Endothelial cell of umbilical vein (primary cell): ENCODE data around the gene INIP. TPM values are rescaled to one million over a fixed set of nuclear protein-coding genes. Genes with fewer than 3 reads are reported as not detected.

Experiments used
- BruUV-seq: library from RNA; stranded (reverse); fragments of 400-500 nt; replicated peaks from 2 replicates; lab custom pipeline; 2021; lab: Mats Ljungman, UMichigan
- CTCF ChIA-PET: fragments of 300-600, 350-600 bp; sonication (Branson Sonifier 250); formaldehyde crosslinking; loops from one replicate; lab custom pipeline; 2021; ENCODE audit warnings: antibody characterized with exemption, inconsistent platforms; lab: Charles Lee
- POLR2A ChIA-PET: fragments of 300-600, 350-600 bp; sonication (Branson Sonifier 250); formaldehyde crosslinking; loops from one replicate; lab custom pipeline; 2021; ENCODE audit warnings: antibody characterized with exemption, inconsistent platforms; lab: Charles Lee
- DNase-seq: peaks from one replicate; pipeline ENCODE4 v3.0.0-alpha.2; 2011; ENCODE audit warnings: low read depth, low spot score
- FAIRE-seq: peaks from 2 replicates; lab custom pipeline; 2011; peaks lifted over from hg19 to GRCh38; lab: Jason Lieb, UNC
- H2AFZ ChIP-seq: 2 replicates; pipeline ENCODE4 v1.6.0; 2012; ENCODE audit warnings: low read depth, low read length, control low read depth, inconsistent platforms
- H3K27ac ChIP-seq: 2 replicates; pipeline ENCODE4 v1.5.1; 2011; ENCODE audit warnings: low read depth, mild to moderate bottlenecking, control low read depth, low read length, moderate library complexity; ENCODE audit not compliant: insufficient read depth
- H3K27me3 ChIP-seq, 2 experiments: 2 replicates each; pipeline versions ENCODE4 v1.6.0 to v1.6.1; 2011; ENCODE audit warnings: low read length in 2 of 2, mixed read lengths in 1 of 2; ENCODE audit not compliant: control insufficient read depth in 2 of 2, insufficient read depth in 2 of 2
- H3K36me3 ChIP-seq, 2 experiments: 2 replicates in 1 of 2; 3 replicates in 1 of 2; pipeline ENCODE4 v1.5.1; 2011; ENCODE audit warnings: low read length in 2 of 2, mild to moderate bottlenecking in 1 of 2, moderate library complexity in 1 of 2; ENCODE audit not compliant: control insufficient read depth in 2 of 2, insufficient read depth in 2 of 2; ENCODE audit errors: extremely low read depth in 1 of 2
- H3K4me1 ChIP-seq: 3 replicates; pipeline ENCODE4 v1.5.1; 2011; ENCODE audit warnings: mild to moderate bottlenecking, low read length; ENCODE audit not compliant: control insufficient read depth, insufficient read depth; ENCODE audit errors: extremely low read depth
- H3K4me2 ChIP-seq: 2 replicates; pipeline ENCODE4 v1.6.1; 2011; ENCODE audit warnings: low read length, control low read depth, mixed read lengths; ENCODE audit not compliant: insufficient read depth
- H3K4me3 ChIP-seq, 3 experiments: fragments of 200-600 bp in 1 of 3; sonication (generic), shearing (Covaris generic) in 1 of 3; replicated peaks in 1 of 3; 2 replicates each; pipeline ENCODE4 v1.5.1; 2011 to 2016; ENCODE audit warnings: control low read depth in 3 of 3, low read length in 3 of 3, mild to moderate bottlenecking in 2 of 3, inconsistent platforms in 1 of 3, low read depth in 1 of 3, moderate library complexity in 1 of 3; ENCODE audit not compliant: insufficient read depth in 1 of 3
- H3K79me2 ChIP-seq: 2 replicates; pipeline ENCODE4 v1.6.0; 2012; ENCODE audit warnings: low read length, inconsistent platforms; ENCODE audit not compliant: control insufficient read depth, insufficient read depth
- H3K9ac ChIP-seq: replicated peaks from 2 replicates; pipeline ENCODE3; 2011; ENCODE audit warnings: low read length, control low read depth; ENCODE audit not compliant: insufficient read depth; ENCODE audit errors: extremely low read depth
- H3K9me1 ChIP-seq: replicated peaks from 3 replicates; pipeline ENCODE4 v1.6.0; 2011; ENCODE audit warnings: mild to moderate bottlenecking, low read length; ENCODE audit not compliant: control insufficient read depth, insufficient read depth; ENCODE audit errors: extremely low read depth
- H3K9me3 ChIP-seq: replicated peaks from 2 replicates; pipeline ENCODE4 v1.5.1; 2012; ENCODE audit warnings: low read length, inconsistent platforms; ENCODE audit not compliant: control insufficient read depth, insufficient read depth
- H4K20me1 ChIP-seq: replicated peaks from 2 replicates; pipeline ENCODE3; 2011; ENCODE audit warnings: mild to moderate bottlenecking, low read length; ENCODE audit not compliant: control insufficient read depth, insufficient read depth; ENCODE audit errors: extremely low read depth
- CTCF ChIP-seq, 2 donors: IDR thresholded peaks; 1 replicate in 1 of 2; 2 replicates in 1 of 2; pipeline ENCODE4 v1.5.1; 2011; ENCODE audit warnings: low read length in 2 of 2, mild to moderate bottlenecking in 2 of 2, moderate library complexity in 2 of 2, control low read depth in 1 of 2, inconsistent platforms in 1 of 2, low read depth in 1 of 2; ENCODE audit not compliant: insufficient read depth in 1 of 2; ENCODE audit errors: extremely low read depth in 1 of 2
- EZH2 ChIP-seq: IDR thresholded peaks from 2 replicates; pipeline ENCODE4 v1.6.1; 2012; ENCODE audit warnings: borderline replicate concordance, low read depth, mild to moderate bottlenecking, moderate library complexity, low read length, inconsistent platforms; ENCODE audit not compliant: severe bottlenecking
- FOS ChIP-seq: IDR thresholded peaks from 2 replicates; pipeline ENCODE4 v1.6.1; 2011; ENCODE audit warnings: mild to moderate bottlenecking, low read length, moderate library complexity, borderline replicate concordance; ENCODE audit not compliant: insufficient read depth
- JUN ChIP-seq: IDR thresholded peaks from 2 replicates; pipeline ENCODE4 v1.6.1; 2011; ENCODE audit warnings: borderline replicate concordance, low read depth; ENCODE audit not compliant: insufficient read length, insufficient read depth
- MYC ChIP-seq: IDR thresholded peaks from one replicate; pipeline ENCODE4 v1.6.1; 2011; ENCODE audit warnings: mild to moderate bottlenecking, low read depth, low read length
- POLR2A ChIP-seq: IDR thresholded peaks from 2 replicates; pipeline ENCODE4 v1.6.1; 2012; ENCODE audit warnings: low read depth, mild to moderate bottlenecking, control low read depth, low read length
- dilution Hi-C: fragments of 300-500 bp; cut with MboI; formaldehyde crosslinking; loops from one replicate; pipeline ENCODE4 v1.15.0; 2019; ENCODE audit warnings: low sequenced_read_pairs; ENCODE audit not compliant: extremely low pct_ligation_motif_present
- intact Hi-C: fragments of 100-400 bp; cut with micrococcal nuclease; formaldehyde crosslinking; loops from one replicate; pipeline ENCODE4 v1.10.0; 2022
- polyA plus RNA-seq, 4 experiments: library from polyadenylated mRNA; depleted of rRNA in 3 of 4; stranded (reverse) in 3 of 4; unstranded in 1 of 4; fragments of >200 nt; gene quantifications; 2 replicates each; pipeline versions ENCODE4 v1.2.1 to v1.2.3, GENCODE V29; 2011 to 2012; ENCODE audit warnings: missing spikeins in 1 of 4
- total RNA-seq: library from RNA; stranded (reverse); gene quantifications from 2 replicates; pipeline ENCODE4 v1.2.3, GENCODE V29; 2021
- TF ChIP-seq, protein P1 (sequence below): IDR thresholded peaks from 2 replicates; pipeline ENCODE4 v1.6.1; 2011; ENCODE audit not compliant: insufficient read depth, insufficient read length

Gene INIP
- total and polyA plus RNA-seq, 2 donors (not counting 3 experiments of a cell fraction or from before 2014, with no cell fraction given): 12.3 to 25.7 TPM

- no peak overlapping the region for H3K4me3 ChIP-seq
- no TSS peak for BruUV-seq
- H2AFZ ChIP-seq: no peak overlapping the region
- FAIRE-seq (no peak), DNase-seq (no peak)
- intact Hi-C loops (no loop called here), dilution Hi-C loops (no loop called here)
- H3K27me3 ChIP-seq: no peaks in the 10 kb centered on the region
- ChIA-PET CTCF (no interaction called here), POLR2A (interaction anchor here (0.5 kb wide), 1 partner anchor 319 kb away, joined by 3 read pairs; no protein-coding TSS in a partner anchor)
- H3K9me3 ChIP-seq: no peaks in the 10 kb centered on the region
- H4K20me1 ChIP-seq: no peaks in the 10 kb centered on the region
- H3K9ac ChIP-seq: no peak overlapping the region
- TF ChIP-seq MYC: no peak
- no peak for TF ChIP-seq FOS
- TF ChIP-seq, protein P1, sequence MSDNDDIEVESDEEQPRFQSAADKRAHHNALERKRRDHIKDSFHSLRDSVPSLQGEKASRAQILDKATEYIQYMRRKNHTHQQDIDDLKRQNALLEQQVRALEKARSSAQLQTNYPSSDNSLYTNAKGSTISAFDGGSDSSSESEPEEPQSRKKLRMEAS: no peak
- no peak for TF ChIP-seq JUN
- TF ChIP-seq CTCF (IDR thresholded peaks at IDR 0.05; ENCODE audit: extremely low read depth in 1 of 2, insufficient read depth in 1 of 2, low read depth in 1 of 2, low read length in 2 of 2): no peak
- no peak for TF ChIP-seq EZH2
- TF ChIP-seq POLR2A: no peak
- H3K27ac ChIP-seq: no peak overlapping the region
- H3K4me1 ChIP-seq: no peaks in the 10 kb centered on the region
- H3K4me2 ChIP-seq: no peak overlapping the region
- no peaks in the 10 kb centered on the region for H3K36me3 ChIP-seq
- H3K79me2 ChIP-seq: no peaks in the 10 kb centered on the region
- H3K9me1 ChIP-seq: no peaks in the 10 kb centered on the region
These were observed 46.9 kb upstream of the INIP start for GRCh38 chr9:112764837-112765236.
